ENCODE results near the gene CLSTN1. TPM values are rescaled to one million over a fixed set of nuclear protein-coding genes. Genes with fewer than 3 reads are reported as not detected.
A peak's percentile ranks its signal among the peaks of the same experiment; 100 is the strongest.

Gene CLSTN1
- polyA plus RNA-seq = 10 to 100 TPM; 29.2 to 78.8 (median 41.8) TPM
- long read RNA-seq, donor 1 = 0 reads
- long read RNA-seq, donor 2, full-length matches to known transcripts = 1 of 1 reads
- long read RNA-seq, donor 2, partial matches to known transcripts = 0 of 1 reads
- long read RNA-seq, donor 2, other reads (novel, unspliced or antisense) = 0 of 1 reads
- long read RNA-seq, donor 3, full-length matches to known transcripts = 1 of 13 reads
- long read RNA-seq, donor 3, partial matches to known transcripts = 12 of 13 reads
- long read RNA-seq, donor 3, other reads (novel, unspliced or antisense) = 0 of 13 reads
- long read RNA-seq, donor 4 = 0 reads
- long read RNA-seq, donor 5, partial matches to known transcripts = 6 of 6 reads
- long read RNA-seq, donor 5, other reads (novel, unspliced or antisense) = 0 of 6 reads
- long read RNA-seq, donor 6, full-length matches to known transcripts = 1 of 1 reads
- long read RNA-seq, donor 6, partial matches to known transcripts = 0 of 1 reads
- long read RNA-seq, donor 6, other reads (novel, unspliced or antisense) = 0 of 1 reads
- long read RNA-seq, donor 7 = 0 reads
- long read RNA-seq, donor 8 = 0 reads
- long read RNA-seq, donor 9, partial matches to known transcripts = 6 of 6 reads
- long read RNA-seq, donor 9, other reads (novel, unspliced or antisense) = 0 of 6 reads
- long read RNA-seq, donor 10, full-length matches to known transcripts = 4 of 23 reads
- long read RNA-seq, donor 10, partial matches to known transcripts = 5 of 23 reads
- long read RNA-seq, donor 10, other reads (novel, unspliced or antisense) = 14 of 23 reads

GRCh38 chr1:9823943-9824701, at the start of gene CLSTN1:
CLSTN1 (minus strand) TSS chr1:9823965; CDS start chr1:9823733, 232 bp downstream.
- H3K4me1 ChIP-seq (ENCODE audit: control insufficient read depth in 3 of 3, insufficient read depth in 2 of 3, low read depth in 1 of 3, low read length in 2 of 3) = peaks cover 0 to 12% (median 3%) of the 10 kb centered on the region in 3 donors
- DNase-seq (peak; percentile 84 to 93), FAIRE-seq (no peak)
- peaks cover 0 to 2% (median 0%) of the 10 kb centered on the region in 3 donors for H3K36me3 ChIP-seq (ENCODE audit: control insufficient read depth in 3 of 3, insufficient read depth in 2 of 3, low read depth in 1 of 3, low read length in 3 of 3)
- no peaks in the 10 kb centered on the region for H3K27me3 ChIP-seq (ENCODE audit: control insufficient read depth in 3 of 3, insufficient read depth in 3 of 3, low read length in 3 of 3)
- H3K9me3 ChIP-seq (ENCODE audit: control insufficient read depth in 2 of 2, insufficient read depth in 1 of 2, low read depth in 1 of 2, low read length in 1 of 2) = no peaks in the 10 kb centered on the region
- WGBS, 3 donors = 1% methylated on average over 35 to 93 of the region's 93 CpGs
- H3K27ac ChIP-seq (ENCODE audit: low read depth in 1 of 3, low read length in 2 of 3) = peak within 1 kb of the TSS; percentile 84 to 94 (median 88)
- H3K4me3 ChIP-seq (ENCODE audit: low read depth in 1 of 3, low read length in 3 of 3) = peak within 1 kb of the TSS; percentile 86 to 98 (median 97)

GRCh38 chr1:9873385-9873784, 49.6 kb upstream of the CLSTN1 start:
- H3K36me3 ChIP-seq (ENCODE audit: control insufficient read depth in 3 of 3, insufficient read depth in 2 of 3, low read depth in 1 of 3, low read length in 3 of 3) = peaks cover 0 to 54% (median 0%) of the 10 kb centered on the region in 3 donors
- H3K4me1 ChIP-seq (ENCODE audit: control insufficient read depth in 3 of 3, insufficient read depth in 2 of 3, low read depth in 1 of 3, low read length in 2 of 3) = peaks cover 0 to 10% (median 4%) of the 10 kb centered on the region in 3 donors
- H3K27me3 ChIP-seq (ENCODE audit: control insufficient read depth in 3 of 3, insufficient read depth in 3 of 3, low read length in 3 of 3) = no peaks in the 10 kb centered on the region
- H3K27ac ChIP-seq (ENCODE audit: low read depth in 1 of 3, low read length in 2 of 3) = peak overlapping the region in 2 of 3 donors; percentile 95 to 96
- no peak overlapping the region for H3K4me3 ChIP-seq (ENCODE audit: low read depth in 1 of 3, low read length in 3 of 3)
- no peaks in the 10 kb centered on the region for H3K9me3 ChIP-seq (ENCODE audit: control insufficient read depth in 2 of 2, insufficient read depth in 1 of 2, low read depth in 1 of 2, low read length in 1 of 2)
- 30 to 69% (median 54%) methylated on average over 5 of the region's 5 CpGs for WGBS, 3 donors
- FAIRE-seq (no peak), DNase-seq (peak; percentile 30 to 97)

GRCh38 chr1:9872430-9873165, 48.8 kb upstream of the CLSTN1 start:
- Histone ChIP-seq H3K36me3 (ENCODE audit: control insufficient read depth in 3 of 3, insufficient read depth in 2 of 3, low read depth in 1 of 3, low read length in 3 of 3) (peaks cover 0 to 59% (median 0%) of the 10 kb centered on the region in 3 donors), H3K4me1 (ENCODE audit: control insufficient read depth in 3 of 3, insufficient read depth in 2 of 3, low read depth in 1 of 3, low read length in 2 of 3) (peaks cover 0 to 10% (median 4%) of the 10 kb centered on the region in 3 donors), H3K27ac (ENCODE audit: low read depth in 1 of 3, low read length in 2 of 3) (peak overlapping the region in 2 of 3 donors; percentile 85 to 96), H3K4me3 (ENCODE audit: low read depth in 1 of 3, low read length in 3 of 3) (no peak overlapping the region), H3K27me3 (ENCODE audit: control insufficient read depth in 3 of 3, insufficient read depth in 3 of 3, low read length in 3 of 3) (no peaks in the 10 kb centered on the region), H3K9me3 (ENCODE audit: control insufficient read depth in 2 of 2, insufficient read depth in 1 of 2, low read depth in 1 of 2, low read length in 1 of 2) (no peaks in the 10 kb centered on the region)
- WGBS, 3 donors = 42 to 67% (median 53%) methylated on average over 10 to 11 of the region's 11 CpGs
- DNase-seq (peak in 1 of 2 donors; percentile 90), FAIRE-seq (no peak)

- FAIRE-seq (no peak), DNase-seq (peak in 1 of 2 donors; percentile 29)
- Histone ChIP-seq H3K36me3 (ENCODE audit: control insufficient read depth in 3 of 3, insufficient read depth in 2 of 3, low read depth in 1 of 3, low read length in 3 of 3) (peaks cover 0 to 67% (median 0%) of the 10 kb centered on the region in 3 donors), H3K4me3 (ENCODE audit: low read depth in 1 of 3, low read length in 3 of 3) (no peak overlapping the region), H3K9me3 (ENCODE audit: control insufficient read depth in 2 of 2, insufficient read depth in 1 of 2, low read depth in 1 of 2, low read length in 1 of 2) (no peaks in the 10 kb centered on the region), H3K27ac (ENCODE audit: low read depth in 1 of 3, low read length in 2 of 3) (peak overlapping the region in 2 of 3 donors; percentile 85 to 96), H3K4me1 (ENCODE audit: control insufficient read depth in 3 of 3, insufficient read depth in 2 of 3, low read depth in 1 of 3, low read length in 2 of 3) (peaks cover 0 to 10% (median 4%) of the 10 kb centered on the region in 3 donors), H3K27me3 (ENCODE audit: control insufficient read depth in 3 of 3, insufficient read depth in 3 of 3, low read length in 3 of 3) (no peaks in the 10 kb centered on the region)
- WGBS, 3 donors = 89 to 94% (median 91%) methylated on average over 19 to 20 of the region's 20 CpGs
Measured at GRCh38 chr1:9871707-9872425, 48.1 kb upstream of the CLSTN1 start.

- peaks cover 0 to 10% (median 4%) of the 10 kb centered on the region in 3 donors for H3K4me1 ChIP-seq (ENCODE audit: control insufficient read depth in 3 of 3, insufficient read depth in 2 of 3, low read depth in 1 of 3, low read length in 2 of 3)
- H3K9me3 ChIP-seq (ENCODE audit: control insufficient read depth in 2 of 2, insufficient read depth in 1 of 2, low read depth in 1 of 2, low read length in 1 of 2) = no peaks in the 10 kb centered on the region
- no peaks in the 10 kb centered on the region for H3K27me3 ChIP-seq (ENCODE audit: control insufficient read depth in 3 of 3, insufficient read depth in 3 of 3, low read length in 3 of 3)
- DNase-seq (no peak), FAIRE-seq (no peak)
- 93 to 96% (median 95%) methylated on average over 6 to 9 of the region's 9 CpGs for WGBS, 3 donors
- no peak overlapping the region for H3K27ac ChIP-seq (ENCODE audit: low read depth in 1 of 3, low read length in 2 of 3)
- peaks cover 0 to 75% (median 0%) of the 10 kb centered on the region in 3 donors for H3K36me3 ChIP-seq (ENCODE audit: control insufficient read depth in 3 of 3, insufficient read depth in 2 of 3, low read depth in 1 of 3, low read length in 3 of 3)
- no peak overlapping the region for H3K4me3 ChIP-seq (ENCODE audit: low read depth in 1 of 3, low read length in 3 of 3)
Measured at GRCh38 chr1:9871021-9871420, 47.3 kb upstream of the CLSTN1 start.

- WGBS, 3 donors = 79 to 90% (median 86%) methylated on average over 4 of the region's 4 CpGs
- H3K9me3 ChIP-seq (ENCODE audit: control insufficient read depth in 2 of 2, insufficient read depth in 1 of 2, low read depth in 1 of 2, low read length in 1 of 2) = no peaks in the 10 kb centered on the region
- DNase-seq (no peak), FAIRE-seq (no peak)
- no peak overlapping the region for H3K4me3 ChIP-seq (ENCODE audit: low read depth in 1 of 3, low read length in 3 of 3)
- H3K36me3 ChIP-seq (ENCODE audit: control insufficient read depth in 3 of 3, insufficient read depth in 2 of 3, low read depth in 1 of 3, low read length in 3 of 3) = peaks cover 0 to 80% (median 0%) of the 10 kb centered on the region in 3 donors
- peaks cover 0 to 10% (median 4%) of the 10 kb centered on the region in 3 donors for H3K4me1 ChIP-seq (ENCODE audit: control insufficient read depth in 3 of 3, insufficient read depth in 2 of 3, low read depth in 1 of 3, low read length in 2 of 3)
- H3K27me3 ChIP-seq (ENCODE audit: control insufficient read depth in 3 of 3, insufficient read depth in 3 of 3, low read length in 3 of 3) = no peaks in the 10 kb centered on the region
- H3K27ac ChIP-seq (ENCODE audit: low read depth in 1 of 3, low read length in 2 of 3) = no peak overlapping the region
Measured at GRCh38 chr1:9870572-9870971, 46.8 kb upstream of the CLSTN1 start.

- FAIRE-seq (no peak), DNase-seq (peak in 1 of 2 donors; percentile 75)
- H3K36me3 ChIP-seq (ENCODE audit: control insufficient read depth in 3 of 3, insufficient read depth in 2 of 3, low read depth in 1 of 3, low read length in 3 of 3) = peaks cover 0 to 80% (median 0%) of the 10 kb centered on the region in 3 donors
- H3K27ac ChIP-seq (ENCODE audit: low read depth in 1 of 3, low read length in 2 of 3) = no peak overlapping the region
- 58 to 85% (median 71%) methylated on average over 13 of the region's 13 CpGs for WGBS, 3 donors
- no peaks in the 10 kb centered on the region for H3K9me3 ChIP-seq (ENCODE audit: control insufficient read depth in 2 of 2, insufficient read depth in 1 of 2, low read depth in 1 of 2, low read length in 1 of 2)
- no peaks in the 10 kb centered on the region for H3K27me3 ChIP-seq (ENCODE audit: control insufficient read depth in 3 of 3, insufficient read depth in 3 of 3, low read length in 3 of 3)
- H3K4me1 ChIP-seq (ENCODE audit: control insufficient read depth in 3 of 3, insufficient read depth in 2 of 3, low read depth in 1 of 3, low read length in 2 of 3) = peaks cover 0 to 6% (median 4%) of the 10 kb centered on the region in 3 donors
- no peak overlapping the region for H3K4me3 ChIP-seq (ENCODE audit: low read depth in 1 of 3, low read length in 3 of 3)
Measured at GRCh38 chr1:9869831-9870251, 46.1 kb upstream of the CLSTN1 start.
